NCI-H2196 (cell line): ENCODE measurements around the gene DPYSL4.

Experiments used
- DNase-seq: peaks from one replicate; lab custom pipeline; 2025; ENCODE audit not compliant: unreplicated experiment; lab: John Stamatoyannopoulos, UW

Gene DPYSL4

DNA sequence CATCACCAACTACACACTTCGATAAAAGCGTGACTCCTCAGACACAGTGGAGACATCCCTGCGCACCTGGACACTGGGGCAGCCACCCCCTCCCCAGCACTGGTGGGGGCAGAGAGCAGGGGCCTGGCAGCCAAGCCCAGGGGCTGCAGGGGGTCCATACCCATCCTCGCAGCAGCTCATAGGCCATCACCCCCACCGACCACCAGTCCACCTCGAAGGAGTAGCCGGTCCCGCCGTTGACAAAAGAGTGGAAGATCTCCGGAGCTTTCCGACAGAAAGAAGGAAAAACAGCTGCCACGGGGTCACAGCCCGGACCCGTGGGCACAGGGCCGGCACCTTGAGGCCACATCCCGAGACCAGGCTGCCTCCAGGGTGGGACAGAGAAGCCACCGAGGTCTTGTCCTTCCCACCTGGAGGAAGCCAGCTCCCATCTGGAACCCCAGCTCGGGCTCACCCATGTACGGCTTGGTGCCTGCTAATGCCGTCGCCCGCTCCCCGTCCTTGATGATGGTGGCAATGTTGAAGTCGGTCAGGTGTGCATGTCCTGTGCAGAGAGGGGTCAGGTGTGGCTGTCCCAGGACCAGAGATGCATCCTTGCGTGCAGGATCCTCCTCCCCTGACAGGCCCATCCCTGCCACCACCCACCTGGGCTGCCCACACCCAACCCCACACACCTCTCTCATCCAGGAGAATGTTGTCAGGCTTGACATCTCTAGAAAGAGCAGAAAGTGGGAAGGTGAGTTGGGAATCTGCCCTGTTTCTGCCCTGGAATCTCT, 38.5 kb downstream of the DPYSL4 start:
- DNase-seq, result no peak

DNA sequence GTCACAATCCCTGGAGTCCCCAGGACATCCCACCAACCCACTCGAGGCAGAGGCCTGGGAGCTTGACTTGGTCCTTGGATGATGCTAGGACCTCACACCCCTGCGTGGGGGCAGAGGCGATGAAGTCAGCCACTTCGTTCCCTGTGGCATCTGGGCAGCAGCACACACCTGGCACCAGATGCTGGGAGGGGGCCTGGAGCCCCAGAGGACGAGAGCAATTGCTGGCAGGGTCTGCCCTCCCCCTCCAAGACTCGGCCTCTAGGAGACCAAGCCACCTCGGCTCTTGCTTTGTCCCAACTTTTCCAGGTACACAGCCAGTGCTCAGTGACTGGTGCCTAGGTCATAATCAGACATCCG, 39.1 kb downstream of the DPYSL4 start:
- no peak for DNase-seq

DNA sequence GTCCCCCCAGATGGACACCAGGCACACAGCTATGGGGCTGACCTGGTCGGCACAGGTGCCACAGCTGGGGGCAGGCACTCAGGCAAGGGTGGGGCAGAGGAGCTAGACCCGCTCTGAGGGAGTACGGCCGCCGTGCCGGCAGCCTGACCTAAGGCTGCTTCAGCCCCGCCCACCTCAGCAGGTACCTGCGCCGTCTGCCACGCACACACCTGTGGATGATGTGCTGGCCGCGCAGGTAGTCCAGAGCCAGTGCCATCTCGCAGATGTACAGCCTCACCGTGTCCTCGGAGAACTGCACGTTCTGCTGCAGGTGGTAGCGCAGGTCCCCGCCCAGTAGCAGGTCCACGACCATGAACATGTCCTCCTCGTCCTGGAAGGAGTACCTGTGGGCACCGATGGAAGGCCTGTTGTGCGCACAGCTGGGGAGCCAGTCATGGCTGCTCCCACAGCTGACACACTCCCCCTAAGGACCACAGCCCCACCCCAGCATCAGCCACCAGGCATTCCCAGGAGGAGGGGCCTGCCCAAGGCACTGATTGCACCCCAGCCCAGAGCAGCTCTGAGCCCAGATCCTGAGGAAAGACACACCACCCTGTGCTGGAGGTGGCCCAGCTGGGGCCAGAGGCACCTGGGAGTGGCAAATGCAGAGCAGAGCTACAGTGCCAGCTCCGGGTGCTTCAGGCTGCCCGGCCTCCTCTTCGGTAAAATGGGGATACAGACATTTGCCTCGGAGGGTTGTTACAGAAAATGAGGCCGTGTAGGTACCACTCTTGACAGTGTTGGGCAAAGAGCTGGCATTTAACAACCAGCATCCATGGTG, 40.0 kb downstream of the DPYSL4 start:
- DNase-seq, result no peak

DNA sequence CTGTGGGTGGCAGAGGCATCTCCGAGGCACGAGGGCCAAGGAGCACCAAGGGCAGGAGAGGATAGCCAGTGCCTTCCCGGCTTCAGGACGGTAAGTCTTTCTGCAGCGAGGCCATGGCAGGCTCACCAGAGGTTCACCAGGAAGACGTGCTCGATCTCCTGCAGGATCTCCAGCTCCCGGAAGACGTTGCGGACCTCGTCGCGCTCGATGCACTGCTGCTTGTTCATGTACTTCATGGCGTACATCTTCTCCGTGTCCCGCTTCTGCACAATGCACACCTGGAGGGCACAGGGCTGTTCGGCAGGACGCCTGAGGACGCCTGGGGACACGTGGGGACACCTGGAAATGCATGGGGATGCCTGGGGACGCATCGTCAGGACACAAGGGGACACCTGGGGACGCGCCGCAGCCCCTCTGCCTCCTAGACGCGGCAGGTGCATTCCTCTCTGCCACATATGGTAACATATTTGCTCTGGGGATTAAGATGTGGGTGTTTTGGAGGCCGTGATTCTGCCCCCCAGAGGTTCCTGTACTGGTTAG, 41.2 kb downstream of the DPYSL4 start:
- no peak for DNase-seq

DNA sequence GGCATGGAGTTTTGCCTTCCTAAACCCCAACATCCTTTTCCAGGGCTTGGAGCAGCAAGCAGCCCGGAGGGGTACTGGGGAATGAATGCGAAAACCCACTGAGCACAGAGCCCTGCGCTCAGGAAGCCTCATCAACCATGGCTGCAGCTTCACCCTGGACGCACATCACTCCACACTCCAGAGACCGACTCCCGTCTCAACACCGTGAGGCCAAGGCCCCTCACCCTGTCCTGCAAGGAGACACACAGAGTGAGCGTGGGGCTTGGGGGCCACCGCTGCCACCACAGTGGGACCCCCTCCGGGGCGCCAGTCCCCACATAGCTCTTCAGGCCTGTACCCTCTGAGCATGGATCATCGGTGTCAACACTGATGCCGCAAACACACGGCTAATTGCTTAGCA, 41.9 kb downstream of the DPYSL4 start:
- DNase-seq, result no peak

DNA sequence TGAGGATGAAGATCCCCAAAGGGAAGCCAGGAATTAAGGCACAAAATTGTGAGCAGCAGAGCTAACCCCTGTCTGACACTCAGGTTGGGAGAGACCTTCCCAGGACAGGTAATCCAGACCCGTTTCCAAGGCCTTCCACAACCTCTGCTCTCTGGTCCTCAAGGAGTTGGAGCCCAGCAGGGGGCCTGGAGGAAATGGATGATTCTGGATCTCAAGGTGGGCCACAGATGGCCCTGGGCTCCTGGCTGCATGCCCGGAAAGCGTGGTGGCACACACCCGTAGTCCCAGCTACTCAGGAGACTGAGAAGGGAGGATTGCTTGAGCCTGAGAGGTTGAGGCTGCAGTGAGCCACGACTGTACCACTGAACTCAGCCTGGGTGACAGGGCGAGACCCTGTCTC, 42.3 kb downstream of the DPYSL4 start:
- DNase-seq, result no peak

DNA sequence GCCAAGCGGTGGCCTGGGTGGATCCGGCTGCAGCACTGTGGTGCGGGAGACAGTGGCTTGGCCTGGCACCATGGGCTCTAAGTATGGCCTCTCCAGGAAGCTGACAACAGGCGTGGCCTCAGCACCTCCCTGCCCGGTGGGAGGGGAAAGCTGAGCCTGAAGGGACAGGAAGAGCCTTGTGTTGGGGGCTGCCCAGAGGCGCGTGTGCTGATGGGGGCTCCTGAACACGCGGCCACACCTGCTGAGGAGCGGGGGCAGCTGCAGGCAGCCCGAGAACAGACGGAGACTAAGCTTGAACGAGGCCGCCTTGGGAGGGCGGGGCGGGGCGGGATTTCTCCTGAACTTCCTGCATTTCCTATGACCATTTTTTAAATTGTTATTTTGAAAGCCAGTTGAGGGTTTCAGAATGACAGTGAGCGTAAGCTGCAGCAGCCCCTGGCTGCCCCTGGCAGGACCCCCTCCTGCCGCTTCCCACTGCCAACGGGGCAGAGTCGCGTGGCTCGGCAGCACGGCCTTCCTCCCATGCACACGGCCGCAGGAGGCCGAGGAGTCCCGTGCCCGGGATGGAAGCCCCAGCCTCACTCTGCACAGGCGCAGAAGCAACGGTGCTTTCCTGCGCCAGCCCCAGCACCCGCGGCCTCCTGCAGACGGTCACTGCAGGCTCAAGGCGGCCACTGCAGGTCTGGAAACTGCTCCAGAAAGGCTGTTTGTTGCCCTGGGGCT, 43.2 kb downstream of the DPYSL4 start:
- no peak for DNase-seq

DNA sequence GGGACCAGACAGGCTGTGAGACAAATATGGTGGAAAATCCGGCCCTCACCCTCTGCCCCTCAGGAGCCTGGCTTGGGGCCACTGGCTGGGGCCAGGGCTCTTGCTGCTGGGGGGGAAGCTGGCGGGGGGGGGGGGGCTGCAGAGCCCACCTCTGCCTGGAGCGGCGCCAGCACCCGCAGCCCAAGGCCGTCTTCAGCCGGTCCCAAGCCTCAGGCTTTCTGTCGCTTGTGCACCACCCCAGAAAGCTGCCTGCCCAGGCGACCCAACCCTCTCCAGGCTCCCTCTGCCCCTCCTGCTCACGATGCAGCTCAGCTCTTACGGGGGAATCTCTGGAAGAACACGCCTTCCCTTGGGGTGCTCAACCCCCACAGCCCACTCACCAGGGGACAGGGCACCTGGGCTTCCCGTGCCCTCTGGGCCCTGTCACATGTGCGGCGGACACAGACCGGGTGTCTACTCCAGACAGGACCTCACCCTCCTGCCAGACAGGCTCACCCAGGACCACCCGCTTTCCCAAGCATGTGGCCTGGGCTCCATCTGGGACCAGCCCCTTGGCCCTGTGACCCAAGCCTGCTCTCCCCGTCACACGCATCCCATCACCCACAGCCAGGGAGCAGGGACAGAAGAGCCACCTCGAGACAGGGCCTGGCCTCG, 43.9 kb downstream of the DPYSL4 start:
- DNase-seq, result no peak

DNA sequence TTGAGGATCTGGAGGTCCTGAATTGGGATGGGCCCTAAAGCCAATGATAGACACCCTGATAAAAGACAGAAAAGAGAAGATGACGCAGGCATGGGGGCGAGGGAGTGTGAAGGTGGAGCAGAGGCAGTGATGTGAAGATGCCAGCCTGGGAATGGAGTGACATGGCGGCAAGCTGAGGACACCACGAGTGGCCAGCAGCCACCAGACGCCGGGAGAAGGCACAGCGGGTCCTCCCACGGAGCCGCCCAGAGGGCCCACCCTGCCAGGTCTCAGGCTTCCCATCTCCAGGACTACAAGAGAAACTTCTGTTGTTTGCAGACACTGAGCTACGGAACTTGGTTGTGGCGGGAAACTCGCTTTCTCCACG, 44.9 kb downstream of the DPYSL4 start:
- no peak for DNase-seq

DNA sequence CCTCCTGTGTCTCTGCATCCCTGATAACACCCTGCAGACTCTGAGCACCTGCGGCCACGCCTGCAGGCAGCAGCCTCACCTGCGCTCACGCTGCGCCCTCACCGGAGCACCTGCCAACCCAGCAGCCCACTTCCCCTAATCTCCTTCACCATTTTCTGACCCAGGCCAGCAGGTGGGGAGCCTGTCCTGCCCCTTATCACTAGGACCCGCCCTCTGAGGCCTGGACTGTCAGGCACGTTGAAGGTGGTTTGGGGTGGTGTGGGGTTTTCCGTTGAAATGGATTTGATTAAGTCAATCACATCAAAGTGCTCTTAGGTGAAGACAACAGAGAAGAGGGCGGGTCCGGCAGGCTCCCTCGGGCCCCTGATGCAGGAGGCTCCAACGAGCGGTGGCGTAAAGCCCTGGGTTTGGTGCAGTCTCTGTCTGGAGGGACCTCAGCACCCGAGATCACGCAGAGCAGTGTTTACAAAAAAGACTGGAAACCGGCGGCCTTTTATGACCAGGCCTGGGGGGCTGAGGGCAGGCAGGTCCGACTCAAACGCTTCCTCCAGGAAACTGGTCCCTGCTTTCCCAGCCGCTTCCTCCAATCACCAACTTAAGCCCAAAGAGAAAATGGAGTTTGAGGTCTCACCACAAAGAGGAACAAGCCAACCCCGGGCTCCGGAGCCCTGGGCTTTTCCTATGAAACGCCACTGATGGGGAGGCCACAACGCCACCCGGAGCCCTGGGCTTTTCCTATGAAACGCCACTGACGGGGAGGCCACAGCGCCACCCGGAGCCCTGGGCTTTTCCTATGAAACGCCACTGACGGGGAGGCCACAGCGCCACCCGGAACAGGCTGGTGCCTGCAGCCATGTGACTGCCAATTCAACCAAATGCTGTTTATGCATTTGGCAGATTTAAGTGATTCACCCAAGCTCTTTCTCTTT, 45.5 kb downstream of the DPYSL4 start:
- DNase-seq, result no peak

DNA sequence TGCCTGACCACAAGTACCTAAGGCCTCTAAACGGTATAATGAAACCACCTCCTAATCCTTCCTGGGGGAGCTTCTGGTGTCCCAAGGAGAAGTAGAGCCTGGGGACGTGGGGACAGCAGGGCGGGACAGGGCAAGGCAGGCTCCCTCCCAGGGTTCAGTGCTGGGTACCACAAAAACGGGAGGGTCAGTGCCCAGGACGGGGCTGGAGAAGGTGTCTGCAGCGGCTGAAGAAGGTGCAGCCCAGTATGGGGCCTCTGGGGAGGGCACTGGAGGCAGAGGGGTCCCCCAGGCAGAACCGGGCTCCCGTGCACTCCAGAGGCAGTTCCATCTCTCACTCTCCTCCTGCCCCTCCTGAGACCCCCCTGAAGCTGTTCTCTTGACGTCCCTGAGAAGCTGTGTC, 46.2 kb downstream of the DPYSL4 start:
- DNase-seq, result no peak

DNA sequence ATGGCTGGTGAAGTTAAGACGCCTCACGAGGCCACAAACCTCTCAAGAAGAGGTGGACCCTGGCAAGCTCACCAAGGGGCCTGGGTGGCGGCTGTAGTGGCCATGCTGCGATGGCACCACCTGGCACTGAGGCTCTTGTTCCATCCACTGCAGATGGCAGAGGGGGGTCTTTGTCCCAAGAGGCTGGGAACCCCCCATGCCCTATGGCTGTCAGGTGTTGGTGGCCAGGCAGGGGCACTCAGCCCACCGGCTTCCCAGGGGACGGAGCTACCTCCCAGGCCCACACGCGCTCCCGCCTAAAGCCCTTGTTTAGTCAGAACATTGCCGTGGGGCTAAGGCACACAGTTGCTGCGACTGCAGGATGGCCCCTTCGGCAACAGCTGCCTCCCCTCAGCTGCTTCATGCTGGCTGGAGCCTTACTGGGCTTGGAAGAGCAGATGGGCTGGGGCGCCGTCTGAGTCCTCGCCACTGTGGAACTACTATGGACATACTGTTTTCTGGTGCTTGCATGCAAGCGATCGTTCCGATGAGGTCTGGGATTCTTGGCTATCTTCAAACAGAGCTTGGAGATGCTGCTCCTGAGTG, 46.8 kb downstream of the DPYSL4 start:
- DNase-seq, result no peak

DNA sequence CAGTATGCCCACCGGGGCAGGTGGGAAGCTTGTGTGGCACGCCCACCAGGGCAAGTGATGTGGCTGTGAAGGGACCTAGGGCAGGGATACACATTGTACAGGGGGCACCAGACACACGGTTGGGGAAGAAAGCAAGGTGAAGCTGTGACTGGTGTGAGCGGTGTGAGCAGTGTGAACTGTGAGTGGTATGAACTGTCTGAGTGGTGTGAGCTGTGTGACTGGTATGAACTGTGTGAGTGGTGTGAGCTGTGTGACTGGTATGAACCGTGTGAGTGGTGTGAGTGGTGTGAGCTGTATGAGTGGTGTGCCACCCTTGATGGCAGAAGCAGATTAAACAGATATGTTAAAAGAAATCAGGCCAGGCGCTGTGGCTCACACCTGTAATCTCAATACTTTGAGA, 48.1 kb downstream of the DPYSL4 start:
- DNase-seq, result no peak

DNA sequence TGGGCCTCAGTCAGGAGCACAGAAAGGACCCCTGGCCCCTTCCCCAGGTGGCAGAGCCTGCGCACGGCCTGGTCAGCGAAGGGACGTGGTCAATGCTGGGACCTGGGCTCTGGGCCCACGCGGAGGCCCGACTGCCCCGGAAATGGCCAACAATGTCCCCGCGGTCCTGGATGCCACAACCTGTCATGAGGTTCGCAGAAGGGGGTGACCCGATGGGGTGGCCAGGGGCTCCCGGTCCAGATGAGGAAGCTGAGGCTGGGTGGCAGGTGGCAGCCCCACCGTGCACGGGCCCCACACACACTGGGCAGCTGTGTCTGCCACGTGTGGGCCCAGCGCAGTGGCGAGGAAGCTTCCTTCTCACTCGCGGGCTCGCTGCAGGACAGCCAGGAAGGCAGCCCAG, 49.4 kb downstream of the DPYSL4 start:
- no peak for DNase-seq

DNA sequence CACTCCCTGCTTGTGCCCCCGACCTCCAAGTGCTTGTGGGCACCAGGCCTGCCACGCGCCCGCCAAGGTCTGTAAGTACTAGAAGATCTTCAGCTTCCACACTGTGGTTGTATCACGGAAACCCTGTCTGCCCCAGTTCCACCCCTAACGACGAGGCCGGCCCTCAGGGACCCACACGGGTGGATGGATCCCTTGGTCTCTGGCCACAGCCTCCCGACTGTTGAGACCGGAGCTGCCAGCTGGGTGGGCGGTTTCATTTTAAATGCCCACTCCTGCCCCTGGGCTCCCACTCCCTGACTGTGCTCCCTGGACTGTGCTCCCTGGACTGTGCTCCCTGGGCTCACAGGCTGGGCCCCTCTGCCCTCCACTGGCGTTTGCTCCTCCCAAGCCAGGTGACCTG, 50.1 kb downstream of the DPYSL4 start:
- no peak for DNase-seq

DNA sequence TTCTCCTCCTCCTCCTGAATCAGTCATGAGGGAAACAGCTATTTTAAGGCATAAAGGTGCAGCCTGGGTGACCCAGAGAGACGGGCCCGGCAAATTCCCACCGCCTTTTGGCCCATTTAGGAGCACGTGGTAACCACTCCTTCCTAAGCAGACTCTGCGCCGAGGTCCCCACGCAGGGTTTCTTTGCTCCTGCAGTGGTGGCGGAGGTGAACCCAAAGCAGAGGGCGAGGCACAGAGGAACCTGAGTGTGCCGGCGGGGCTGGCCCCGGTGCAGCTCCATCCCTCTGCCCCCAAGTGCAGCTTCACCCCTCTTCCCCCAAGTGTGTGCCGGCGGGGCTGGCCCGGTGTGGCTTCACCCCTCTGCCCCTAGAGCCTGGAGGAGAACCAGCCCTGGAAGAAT, 50.6 kb downstream of the DPYSL4 start:
- no peak for DNase-seq

DNA sequence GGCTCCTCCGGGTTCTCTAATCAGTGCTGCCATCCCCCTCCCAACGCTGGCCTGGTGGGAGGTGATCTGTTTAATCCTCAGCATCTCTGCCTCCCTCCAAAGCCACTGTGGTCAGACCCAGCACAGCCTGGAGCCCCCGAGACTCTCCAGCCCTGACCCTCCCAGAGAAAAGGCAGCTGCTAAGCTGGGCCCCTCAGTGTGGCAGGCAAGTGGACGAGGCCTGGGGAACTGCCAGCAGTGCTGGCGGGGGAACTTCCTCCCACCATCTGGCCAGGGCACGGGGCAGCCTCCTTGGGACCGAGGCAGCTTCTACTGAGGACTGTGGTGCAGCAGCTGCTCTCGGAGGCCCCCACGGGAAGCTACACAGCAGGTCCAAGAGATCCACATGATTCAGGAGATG, 51.1 kb downstream of the DPYSL4 start:
- DNase-seq, result no peak

DNA sequence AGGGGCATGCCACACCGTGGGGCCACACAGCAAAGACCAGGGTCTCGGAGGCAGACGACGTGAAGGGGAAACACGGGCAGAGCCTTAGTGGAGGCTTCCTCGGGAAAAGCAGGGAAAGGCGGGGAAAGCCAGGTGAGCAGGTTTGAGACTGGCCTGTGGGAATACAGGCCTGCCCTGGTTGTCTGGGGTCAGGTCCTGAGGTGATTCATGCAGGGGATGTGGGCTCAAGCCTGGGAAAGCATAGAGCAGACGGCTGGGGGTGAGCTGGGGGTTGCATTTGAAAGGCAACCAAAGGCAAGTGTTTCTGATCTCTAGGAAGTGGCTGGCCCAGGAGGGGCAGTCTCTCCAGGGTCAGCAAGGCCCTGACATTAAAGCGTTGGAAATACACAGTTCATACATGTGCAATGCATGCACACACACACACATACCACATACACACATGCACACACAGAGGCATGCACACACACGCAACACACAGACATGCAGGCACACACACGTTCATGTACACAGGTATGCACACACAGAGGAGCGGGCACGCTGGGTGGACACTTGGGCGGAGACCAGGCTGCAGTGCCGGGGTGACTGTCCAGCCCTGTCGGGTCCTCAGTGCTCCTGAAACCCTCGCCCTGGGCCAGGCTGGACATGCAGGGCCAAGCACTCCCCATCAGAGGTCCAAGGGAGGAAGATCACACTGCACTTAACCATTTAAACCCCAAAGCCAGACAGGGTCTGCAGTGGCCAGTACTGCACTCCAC, 51.8 kb downstream of the DPYSL4 start:
- no peak for DNase-seq
